22Rv1 (cell line): ENCODE results near the gene C3orf22.

Source experiments
- ZFX ChIP-seq: fragments of 450-650 bp; IDR thresholded peaks from 2 replicates; pipeline ENCODE4 v1.6.1; 2017; ENCODE audit warnings: antibody characterized with exemption, borderline replicate concordance
- TF ChIP-seq, protein P1 (sequence below): fragments of 450-650 bp; IDR thresholded peaks from 2 replicates; pipeline ENCODE4 v1.5.1; 2017; ENCODE audit warnings: mild to moderate bottlenecking

- TF ChIP-seq, protein P1, sequence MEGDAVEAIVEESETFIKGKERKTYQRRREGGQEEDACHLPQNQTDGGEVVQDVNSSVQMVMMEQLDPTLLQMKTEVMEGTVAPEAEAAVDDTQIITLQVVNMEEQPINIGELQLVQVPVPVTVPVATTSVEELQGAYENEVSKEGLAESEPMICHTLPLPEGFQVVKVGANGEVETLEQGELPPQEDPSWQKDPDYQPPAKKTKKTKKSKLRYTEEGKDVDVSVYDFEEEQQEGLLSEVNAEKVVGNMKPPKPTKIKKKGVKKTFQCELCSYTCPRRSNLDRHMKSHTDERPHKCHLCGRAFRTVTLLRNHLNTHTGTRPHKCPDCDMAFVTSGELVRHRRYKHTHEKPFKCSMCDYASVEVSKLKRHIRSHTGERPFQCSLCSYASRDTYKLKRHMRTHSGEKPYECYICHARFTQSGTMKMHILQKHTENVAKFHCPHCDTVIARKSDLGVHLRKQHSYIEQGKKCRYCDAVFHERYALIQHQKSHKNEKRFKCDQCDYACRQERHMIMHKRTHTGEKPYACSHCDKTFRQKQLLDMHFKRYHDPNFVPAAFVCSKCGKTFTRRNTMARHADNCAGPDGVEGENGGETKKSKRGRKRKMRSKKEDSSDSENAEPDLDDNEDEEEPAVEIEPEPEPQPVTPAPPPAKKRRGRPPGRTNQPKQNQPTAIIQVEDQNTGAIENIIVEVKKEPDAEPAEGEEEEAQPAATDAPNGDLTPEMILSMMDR: no peak
- TF ChIP-seq ZFX: no peak
These were observed 5.9 kb downstream of the C3orf22 start for GRCh38 chr3:126552688-126553283.
